T-helper 2 cell treated with Interferon-gamma antibody and Interleukin-4, amounts not matched to agents 5 μg/mL and 100 μg/mL, for 36 hours (primary cell): ENCODE measurements around the gene PLA2G10.
A peak's percentile ranks its signal among the peaks of the same experiment; 100 is the strongest.
"Not testable (repeated sequence)": the region's sequence is repeated elsewhere in the genome, so short reads cannot be mapped to it uniquely, and the experiment has no call there.

Experiments
- DNase-seq: peaks from one replicate; pipeline ENCODE4 v3.0.0; 2021; ENCODE audit warnings: low spot score
- H3K27ac Mint-ChIP-seq: one replicate; pipeline ENCODE4 v1.8.0; 2021; ENCODE audit warnings: mild to moderate bottlenecking, mixed read lengths
- H3K27me3 Mint-ChIP-seq: one replicate; pipeline ENCODE4 v1.8.0; 2021; ENCODE audit warnings: low read depth, mixed read lengths
- H3K36me3 Mint-ChIP-seq: one replicate; pipeline ENCODE4 v1.8.0; 2021; ENCODE audit warnings: low read depth, mixed read lengths
- H3K4me1 Mint-ChIP-seq: one replicate; pipeline ENCODE4 v1.8.0; 2021; ENCODE audit warnings: low read depth, mixed read lengths
- H3K4me3 Mint-ChIP-seq: one replicate; pipeline ENCODE4 v1.8.0; 2022; ENCODE audit warnings: mild to moderate bottlenecking, moderate library complexity, mixed read lengths
- H3K9me3 Mint-ChIP-seq: one replicate; pipeline ENCODE4 v1.8.0; 2021; ENCODE audit warnings: mixed read lengths

Gene PLA2G10

DNA sequence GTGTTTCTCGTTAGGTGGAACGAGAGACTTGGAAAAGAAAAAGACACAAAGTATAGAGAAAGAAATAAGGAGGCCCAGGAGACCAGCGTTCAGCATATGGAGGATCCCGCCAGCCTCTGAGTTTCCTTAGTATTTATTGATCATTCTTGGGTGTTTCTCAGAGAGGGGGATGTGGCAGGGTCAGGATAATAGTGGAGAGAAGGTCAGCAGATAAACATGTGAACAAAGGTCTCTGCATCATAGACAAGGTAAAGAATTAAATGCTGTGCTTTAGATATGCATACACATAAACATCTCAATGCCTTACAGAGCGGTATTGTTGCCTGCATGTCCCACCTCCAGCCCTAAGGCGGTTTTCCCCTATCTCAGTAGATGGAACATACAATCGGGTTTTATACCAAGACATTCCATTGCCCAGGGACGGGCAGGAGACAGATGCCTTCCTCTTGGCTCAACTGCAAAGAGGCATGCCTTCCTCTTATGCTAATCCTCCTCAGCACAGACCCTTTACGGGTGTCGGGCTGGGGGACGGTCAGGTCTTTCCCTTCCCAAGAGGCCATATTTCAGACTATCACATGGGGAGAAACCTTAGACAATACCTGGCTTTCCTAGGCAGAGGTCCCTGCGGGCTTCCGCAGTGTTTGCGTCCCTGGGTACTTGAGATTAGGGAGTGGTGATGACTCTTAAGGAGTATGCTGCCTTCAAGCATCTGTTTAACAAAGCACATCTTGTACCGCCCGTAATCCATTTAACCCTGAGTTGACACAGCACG is 57.7 kb downstream of the PLA2G10 start:
- DNase-seq, H3K9me3 Mint-ChIP-seq, H3K27me3 Mint-ChIP-seq, H3K4me3 Mint-ChIP-seq: not testable (repeated sequence)
- peaks cover 38% of the 10 kb centered on the region for H3K36me3 Mint-ChIP-seq
- H3K27ac Mint-ChIP-seq: peak overlapping the region; percentile 6
- H3K4me1 Mint-ChIP-seq: peaks cover 23% of the 10 kb centered on the region

GRCh38 chr16:14635395-14636165 is 58.5 kb downstream of the PLA2G10 start:
- Mint-ChIP-seq H3K27me3 (no peaks in the 10 kb centered on the region), H3K9me3 (no peaks in the 10 kb centered on the region), H3K27ac (no peak overlapping the region), H3K4me1 (peaks cover 23% of the 10 kb centered on the region), H3K4me3 (no peak overlapping the region), H3K36me3 (peaks cover 32% of the 10 kb centered on the region)
- DNase-seq: no peak

DNA sequence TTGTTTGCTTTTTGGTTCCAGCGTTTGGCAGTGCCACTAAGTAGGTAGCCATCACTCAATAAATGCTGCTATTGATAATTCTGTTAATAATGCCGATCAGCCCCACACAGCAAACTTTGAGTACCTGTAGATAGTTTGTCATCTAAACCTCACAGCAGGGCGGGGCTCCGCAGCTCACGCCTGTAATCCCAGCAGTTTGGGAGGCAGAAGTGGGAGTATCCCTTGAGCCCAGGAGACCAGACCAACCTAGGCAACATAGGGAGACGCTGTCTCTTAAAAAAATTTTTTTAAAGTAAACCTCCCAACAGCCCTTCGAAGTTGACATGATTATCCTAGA is 59.8 kb downstream of the PLA2G10 start:
- Mint-ChIP-seq H3K4me1 (peaks cover 26% of the 10 kb centered on the region), H3K27me3 (no peaks in the 10 kb centered on the region), H3K4me3 (peak overlapping the region; percentile 100), H3K36me3 (peaks cover 30% of the 10 kb centered on the region), H3K27ac (peak overlapping the region; percentile 99), H3K9me3 (peaks cover 4% of the 10 kb centered on the region)
- no peak for DNase-seq

- Mint-ChIP-seq H3K4me3 (peak within 1 kb of the TSS; percentile 100), H3K4me1 (peaks cover 39% of the 10 kb centered on the region), H3K27ac (peak within 1 kb of the TSS; percentile 99), H3K27me3 (no peaks in the 10 kb centered on the region), H3K36me3 (peaks cover 29% of the 10 kb centered on the region), H3K9me3 (peaks cover 4% of the 10 kb centered on the region)
- peak; percentile 99 for DNase-seq
Measured at GRCh38 chr16:14632693-14633569, 61.2 kb downstream of the PLA2G10 start, which contains the start of gene BFAR. TSS of gene BFAR (plus strand) at chr16:14632951. CDS start at chr16:14644347, 11,396 bp downstream.

- H3K27ac Mint-ChIP-seq: peak overlapping the region; percentile 99
- DNase-seq, H3K9me3 Mint-ChIP-seq, H3K27me3 Mint-ChIP-seq: not testable (repeated sequence)
- H3K36me3 Mint-ChIP-seq: peaks cover 34% of the 10 kb centered on the region
- H3K4me3 Mint-ChIP-seq: peak overlapping the region; percentile 100
- peaks cover 33% of the 10 kb centered on the region for H3K4me1 Mint-ChIP-seq
Measured at GRCh38 chr16:14630620-14631330, 63.3 kb downstream of the PLA2G10 start.

DNA sequence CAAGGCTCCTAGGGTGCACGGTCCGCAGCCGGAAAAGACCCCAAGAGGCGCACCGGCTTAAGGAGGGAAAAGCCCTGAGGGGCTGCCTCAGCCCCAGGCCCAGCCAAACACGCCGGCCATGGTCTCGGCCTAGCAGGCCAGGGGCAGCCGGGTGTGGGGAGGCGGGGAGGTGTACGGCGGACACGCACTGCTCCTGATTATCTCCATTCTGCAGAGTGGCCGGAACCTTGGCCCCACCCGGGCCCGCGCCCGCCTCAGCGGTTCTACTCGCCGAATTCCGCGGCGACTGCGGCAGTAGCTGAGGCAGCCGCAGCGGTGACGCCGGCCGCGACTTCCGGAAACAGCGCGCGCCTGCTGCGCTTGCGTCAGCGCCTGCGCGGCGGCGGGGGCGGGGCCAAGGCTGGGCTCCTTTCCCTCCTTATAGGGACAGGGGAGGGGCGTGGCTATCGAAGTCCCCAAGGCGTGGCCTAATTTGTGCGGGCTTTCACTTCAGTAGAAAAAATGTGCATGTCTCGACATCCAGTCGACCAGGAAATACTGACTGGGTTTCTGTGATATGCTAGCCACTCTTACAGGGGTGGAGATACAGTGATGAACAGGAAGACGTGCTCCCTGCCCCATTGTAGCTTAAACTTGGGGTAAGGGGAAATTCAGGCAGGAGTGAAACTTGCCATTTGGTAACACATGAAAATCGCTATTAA is 64.0 kb downstream of the PLA2G10 start, which contains the start of gene PARN:
TSS of gene PARN (minus strand) at position 342 of the 701 bp plus-strand sequence. CDS start at position 207, 135 bp downstream.
- peaks cover 4% of the 10 kb centered on the region for H3K9me3 Mint-ChIP-seq
- H3K4me3 Mint-ChIP-seq: peak within 1 kb of the TSS; percentile 93
- H3K27me3 Mint-ChIP-seq: no peaks in the 10 kb centered on the region
- H3K27ac Mint-ChIP-seq: peak within 1 kb of the TSS; percentile 99
- peaks cover 40% of the 10 kb centered on the region for H3K36me3 Mint-ChIP-seq
- H3K4me1 Mint-ChIP-seq: peaks cover 36% of the 10 kb centered on the region
- peak; percentile 97 for DNase-seq

- peak overlapping the region; percentile 93 for H3K4me3 Mint-ChIP-seq
- peaks cover 4% of the 10 kb centered on the region for H3K9me3 Mint-ChIP-seq
- no peaks in the 10 kb centered on the region for H3K27me3 Mint-ChIP-seq
- H3K27ac Mint-ChIP-seq: peak overlapping the region; percentile 99
- peaks cover 32% of the 10 kb centered on the region for H3K4me1 Mint-ChIP-seq
- H3K36me3 Mint-ChIP-seq: peaks cover 37% of the 10 kb centered on the region
- DNase-seq: no peak
Measured at GRCh38 chr16:14629612-14629918, 64.5 kb downstream of the PLA2G10 start.

DNA sequence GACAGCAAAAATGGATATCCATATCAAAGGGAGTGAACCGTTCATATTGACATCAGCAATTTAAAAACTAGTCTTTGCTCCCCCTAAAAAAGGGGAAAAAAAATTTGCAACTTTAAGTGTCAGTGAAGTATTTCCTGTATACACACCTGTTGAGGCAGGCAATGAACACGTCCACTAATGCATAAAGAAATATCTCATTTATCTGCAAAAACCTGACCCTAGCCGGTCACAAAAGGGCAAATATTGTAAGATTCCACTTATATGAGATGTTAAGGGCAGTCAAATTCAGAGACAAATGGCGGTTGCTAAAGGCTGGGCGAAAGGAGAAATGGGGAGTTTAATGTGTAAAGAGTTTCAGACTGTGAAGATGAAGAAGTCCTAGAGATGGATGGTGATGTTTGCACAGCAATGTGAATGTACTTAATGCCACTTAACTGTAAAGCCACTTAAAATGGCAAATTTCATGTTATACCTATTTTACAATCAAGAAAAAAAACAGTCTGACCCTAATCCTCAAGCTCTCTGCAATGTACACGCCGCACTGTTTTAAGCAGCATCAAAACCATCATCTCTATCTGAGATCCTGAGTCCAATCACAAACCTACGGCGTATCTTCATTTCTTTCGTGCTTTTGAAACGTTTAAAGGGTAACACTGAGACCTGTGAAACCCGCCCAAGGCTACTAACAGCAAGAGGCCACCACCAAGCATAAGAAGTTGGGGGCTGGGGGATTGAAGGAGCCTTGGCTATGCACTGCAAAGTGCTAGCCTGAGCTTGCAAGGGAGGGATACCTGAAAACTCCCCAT is 65.1 kb downstream of the PLA2G10 start:
- peak overlapping the region; percentile 99 for H3K27ac Mint-ChIP-seq
- DNase-seq: peak; percentile 9
- H3K4me3 Mint-ChIP-seq: peak overlapping the region; percentile 93
- H3K36me3 Mint-ChIP-seq: peaks cover 35% of the 10 kb centered on the region
- peaks cover 28% of the 10 kb centered on the region for H3K4me1 Mint-ChIP-seq
- no peaks in the 10 kb centered on the region for H3K27me3 Mint-ChIP-seq
- H3K9me3 Mint-ChIP-seq: peaks cover 4% of the 10 kb centered on the region

- no peaks in the 10 kb centered on the region for H3K27me3 Mint-ChIP-seq
- H3K4me1 Mint-ChIP-seq: peaks cover 27% of the 10 kb centered on the region
- H3K27ac Mint-ChIP-seq: no peak overlapping the region
- peaks cover 4% of the 10 kb centered on the region for H3K9me3 Mint-ChIP-seq
- no peak overlapping the region for H3K4me3 Mint-ChIP-seq
- no peak for DNase-seq
- peaks cover 47% of the 10 kb centered on the region for H3K36me3 Mint-ChIP-seq
Measured at GRCh38 chr16:14627078-14627477, 67.0 kb downstream of the PLA2G10 start.
